KBM-7 (cell line): Measurements from ENCODE around the gene GSTT4.
"Not testable (repeated sequence)": the region's sequence is repeated elsewhere in the genome, so short reads cannot be mapped to it uniquely, and the experiment has no call there.

Experiments used
- DNase-seq: peaks from one replicate; pipeline ENCODE4 v3.0.0-alpha.2; 2015
- in situ Hi-C: fragments of 300-500 bp; cut with MboI; formaldehyde crosslinking; loops from 2 replicates; pipeline ENCODE4 v1.14.3; 2020; ENCODE audit warnings: low sequenced_read_pairs, low pct_unique_long_range_greater_than_20kb, mixed read lengths

GSTT4 gene

GRCh38 chr22:24005201-24005600 is at the start of gene GSTT4:
Gene GSTT4, minus strand, starts transcription at chr22:24005453. Its CDS starts 97 bp downstream, at chr22:24005356.
- no peak for DNase-seq
- in situ Hi-C loops = no loop called here

DNA sequence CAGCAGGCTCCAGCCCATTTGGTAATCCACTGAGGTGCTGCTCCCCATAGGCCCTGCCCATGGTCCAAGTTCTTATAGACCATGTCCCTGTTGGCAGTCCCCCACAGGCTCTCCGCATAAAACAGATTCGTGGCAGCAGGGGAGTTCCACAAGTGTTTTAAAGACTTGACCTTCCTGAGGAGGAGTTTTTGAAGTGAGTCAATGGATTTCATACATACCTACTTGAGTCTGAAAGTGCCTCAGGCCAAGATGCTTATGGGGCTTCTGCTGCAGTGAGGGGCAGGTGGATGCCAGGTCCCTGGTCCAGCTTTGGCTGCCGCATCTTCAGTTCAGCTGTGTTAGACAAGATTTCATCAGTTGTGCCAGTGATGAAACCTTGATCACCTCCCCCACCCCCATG is 49.1 kb upstream of the GSTT4 start:
- DNase-seq = no peak
- in situ Hi-C loops = no loop called here

GRCh38 chr22:24053481-24054226 is 48.4 kb upstream of the GSTT4 start:
- DNase-seq = no peak
- in situ Hi-C loops = no loop called here

GRCh38 chr22:24051568-24051967 is 46.3 kb upstream of the GSTT4 start:
- no peak for DNase-seq
- in situ Hi-C loops = no loop called here

GRCh38 chr22:24051028-24051427 is 45.8 kb upstream of the GSTT4 start:
- no peak for DNase-seq
- in situ Hi-C loops = no loop called here

- DNase-seq = no peak
- in situ Hi-C loops = no loop called here
These were observed 44.7 kb upstream of the GSTT4 start for GRCh38 chr22:24049978-24050377.

- no peak for DNase-seq
- in situ Hi-C loops = no loop called here
These were observed 44.0 kb upstream of the GSTT4 start for GRCh38 chr22:24049211-24049610.

GRCh38 chr22:24046024-24046423 is 40.8 kb upstream of the GSTT4 start:
- no peak for DNase-seq
- in situ Hi-C loops = no loop called here

- DNase-seq = no peak
- in situ Hi-C loops = no loop called here
These were observed 38.7 kb upstream of the GSTT4 start for GRCh38 chr22:24043958-24044357.

DNA sequence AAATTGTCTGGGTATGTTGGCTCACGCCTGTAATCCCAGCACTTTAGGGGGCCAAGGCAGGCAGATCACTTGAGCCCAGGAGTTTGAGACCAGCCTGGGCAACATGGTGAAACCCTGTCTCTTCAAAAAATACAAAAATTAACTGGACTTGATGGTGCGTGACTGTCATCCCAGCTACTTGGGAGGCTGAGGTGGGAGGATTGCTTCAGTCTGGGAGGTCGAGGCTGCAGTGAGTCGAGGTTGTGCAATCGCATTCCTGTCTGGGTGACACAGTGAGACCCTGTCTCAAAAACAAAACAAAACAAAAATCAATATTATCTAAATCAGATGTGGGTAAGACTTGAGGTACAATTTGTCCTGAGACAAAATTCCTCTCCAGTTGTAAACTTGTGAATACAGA is 38.2 kb upstream of the GSTT4 start:
- DNase-seq, in situ Hi-C loops: not testable (repeated sequence)

GRCh38 chr22:24040946-24041345 is 35.7 kb upstream of the GSTT4 start:
- in situ Hi-C loops = no loop called here
- DNase-seq = no peak

DNA sequence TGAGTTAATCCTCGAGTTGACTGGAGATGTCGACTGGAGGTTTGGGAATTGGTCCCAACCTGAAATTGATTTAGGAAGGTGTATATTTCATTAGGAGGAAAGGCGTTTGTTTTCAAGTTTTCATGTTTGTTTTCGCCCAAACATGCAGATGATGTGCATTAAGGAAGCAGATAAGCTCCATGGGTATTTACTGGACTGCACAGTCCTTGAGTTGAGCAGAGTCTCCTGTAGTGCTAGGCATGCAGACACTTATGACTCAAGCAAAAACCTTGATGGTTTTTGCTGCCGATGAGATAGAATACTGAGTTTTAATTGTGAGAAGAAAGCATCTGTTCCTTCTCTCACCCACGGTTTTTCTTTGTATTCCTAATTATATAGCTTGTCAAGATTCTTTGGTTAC is 33.8 kb upstream of the GSTT4 start:
- DNase-seq = no peak
- in situ Hi-C loops = no loop called here

GRCh38 chr22:24037851-24038765 is 32.9 kb upstream of the GSTT4 start:
- no peak for DNase-seq
- in situ Hi-C loops = no loop called here

GRCh38 chr22:24035296-24035695 is 30.0 kb upstream of the GSTT4 start:
- in situ Hi-C loops = no loop called here
- DNase-seq = no peak

- in situ Hi-C loops = no loop called here
- DNase-seq = no peak
These were observed 28.5 kb upstream of the GSTT4 start for GRCh38 chr22:24033731-24034130.

- in situ Hi-C loops = no loop called here
- DNase-seq = no peak
These were observed 25.0 kb upstream of the GSTT4 start for GRCh38 chr22:24030186-24030702.

GRCh38 chr22:24029304-24029703 is 24.1 kb upstream of the GSTT4 start:
- no peak for DNase-seq
- in situ Hi-C loops = no loop called here

GRCh38 chr22:24028533-24028932 is 23.3 kb upstream of the GSTT4 start:
- DNase-seq = peak; percentile 65
- in situ Hi-C loops = no loop called here

GRCh38 chr22:24027991-24028390 is 22.7 kb upstream of the GSTT4 start:
- in situ Hi-C loops = no loop called here
- DNase-seq = no peak

- in situ Hi-C loops = no loop called here
- no peak for DNase-seq
These were observed 22.2 kb upstream of the GSTT4 start for GRCh38 chr22:24027389-24027975.
